KG1 (cell line): ENCODE results near the gene SFT2D1.
A peak's percentile ranks its signal among the peaks of the same experiment; 100 is the strongest.

Source experiments
- DNase-seq: peaks from one replicate; lab custom pipeline; 2025; lab: John Stamatoyannopoulos, UW

SFT2D1 gene

GRCh38 chr6:166277892-166278578, 64.3 kb downstream of the SFT2D1 start:
- DNase-seq: no peak

- no peak for DNase-seq
Observed at GRCh38 chr6:166277018-166277417, 65.3 kb downstream of the SFT2D1 start.

GRCh38 chr6:166275714-166276166, 66.6 kb downstream of the SFT2D1 start:
- peak; percentile 46 for DNase-seq

GRCh38 chr6:166274739-166275370, 67.5 kb downstream of the SFT2D1 start:
- no peak for DNase-seq

- no peak for DNase-seq
Observed at GRCh38 chr6:166274163-166274562, 68.2 kb downstream of the SFT2D1 start.

- no peak for DNase-seq
Observed at GRCh38 chr6:166271376-166271765, 71.0 kb downstream of the SFT2D1 start.

- no peak for DNase-seq
Observed at GRCh38 chr6:166270706-166271375, 71.5 kb downstream of the SFT2D1 start.
